Peyer's patch (tissue), 4 donors: Measurements from ENCODE around the gene KDM1B. TPM values are rescaled to one million over a fixed set of nuclear protein-coding genes. Genes with fewer than 3 reads are reported as not detected.

Experiments
- DNase-seq, 3 donors: peaks; one replicate each; pipeline ENCODE4 v3.0.0-alpha.2; 2017 to 2019
- H3K27ac ChIP-seq, 4 donors: fragments of 200-600 bp; sonication (generic); one replicate each; pipeline ENCODE4 v1.5.1; 2016 to 2019
- H3K27me3 ChIP-seq, 2 donors: fragments of 200-600 bp; sonication (generic); one replicate each; pipeline ENCODE4 v1.5.1; 2019
- H3K36me3 ChIP-seq, 3 donors: fragments of 200-600 bp; sonication (generic); one replicate each; pipeline ENCODE4 v1.5.1; 2016 to 2019
- H3K4me1 ChIP-seq, 4 donors: fragments of 200-600 bp; sonication (generic); one replicate each; pipeline ENCODE4 v1.5.1; 2016 to 2019
- H3K4me3 ChIP-seq, 4 donors: fragments of 200-600 bp; sonication (generic); 1 replicate in 3 of 4; 2 replicates in 1 of 4; pipeline ENCODE4 v1.5.1; 2016 to 2019; ENCODE audit warnings: mild to moderate bottlenecking in 1 of 4
- H3K9me3 ChIP-seq, 4 donors: fragments of 200-600 bp; sonication (generic); one replicate each; pipeline ENCODE4 v1.5.1; 2016 to 2019; ENCODE audit warnings: mild to moderate bottlenecking in 1 of 4
- CTCF ChIP-seq, 6 experiments: fragments of 450-650 bp in 4 of 6; fragments of 200-600 bp in 2 of 6; sonication (generic) in 1 of 6; IDR thresholded peaks; one replicate each; pipeline ENCODE4 v1.5.1; 2017 to 2019; ENCODE audit warnings: antibody characterized with exemption in 6 of 6, mild to moderate bottlenecking in 3 of 6, moderate library complexity in 1 of 6
- POLR2A ChIP-seq, 2 donors: fragments of 450-650 bp; IDR thresholded peaks; one replicate each; pipeline ENCODE4 v1.5.1; 2017; ENCODE audit warnings: antibody characterized with exemption in 2 of 2, mild to moderate bottlenecking in 2 of 2, moderate library complexity in 2 of 2
- total RNA-seq, 4 donors: library from RNA; depleted of rRNA; stranded (reverse); fragments of >200 nt; gene quantifications; one replicate each; pipeline ENCODE4 v1.1.0, GENCODE V29; 2016

Gene KDM1B
- total RNA-seq, 4 donors from 2014 or later, result 15.1 to 22.1 (median 19.1) TPM

DNA sequence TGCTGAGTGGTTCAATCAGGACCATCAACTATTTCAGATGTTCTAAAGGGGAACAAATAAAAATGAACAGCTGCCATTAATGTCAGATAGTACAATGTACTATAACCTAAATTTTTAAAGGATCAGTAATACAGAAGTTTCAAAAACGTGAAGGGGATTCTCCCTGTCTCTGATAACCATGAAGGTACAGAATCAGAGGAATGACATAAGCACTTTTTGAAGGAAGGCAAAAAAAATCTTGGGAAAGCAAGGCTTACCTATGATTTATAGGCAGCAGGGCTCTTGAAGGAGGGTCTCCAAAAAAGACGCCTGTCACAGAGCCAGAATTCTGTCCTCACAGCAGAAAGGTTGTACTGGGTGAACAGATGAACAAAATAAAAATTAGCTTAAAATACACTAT lies 89.0 kb downstream of the KDM1B start:
- no peak for TF ChIP-seq CTCF (IDR thresholded peaks at IDR 0.05)
- DNase-seq, result no peak
- H3K4me1 ChIP-seq, result peaks cover 0 to 10% (median 0%) of the 10 kb centered on the region in 4 donors
- H3K27me3 ChIP-seq, result no peaks in the 10 kb centered on the region
- no peak overlapping the region for H3K4me3 ChIP-seq
- H3K27ac ChIP-seq, result no peak overlapping the region
- H3K36me3 ChIP-seq, result peaks cover 0 to 32% (median 0%) of the 10 kb centered on the region in 3 donors
- H3K9me3 ChIP-seq, result no peaks in the 10 kb centered on the region

- peaks cover 0 to 10% (median 0%) of the 10 kb centered on the region in 4 donors for H3K4me1 ChIP-seq
- no peaks in the 10 kb centered on the region for H3K9me3 ChIP-seq
- no peaks in the 10 kb centered on the region for H3K27me3 ChIP-seq
- TF ChIP-seq CTCF (IDR thresholded peaks at IDR 0.05), result no peak
- TF ChIP-seq POLR2A (IDR thresholded peaks at IDR 0.05), result no peak
- H3K27ac ChIP-seq, result no peak overlapping the region
- no peak for DNase-seq
- peaks cover 0 to 38% (median 0%) of the 10 kb centered on the region in 3 donors for H3K36me3 ChIP-seq
- no peak overlapping the region for H3K4me3 ChIP-seq
Measured at GRCh38 chr6:18245079-18245478, 89.9 kb downstream of the KDM1B start.

GRCh38 chr6:18245642-18246041 lies 90.4 kb downstream of the KDM1B start:
- no peak overlapping the region for H3K4me3 ChIP-seq
- peak overlapping the region in 1 of 4 donors; percentile 40 for H3K27ac ChIP-seq
- H3K9me3 ChIP-seq, result no peaks in the 10 kb centered on the region
- H3K27me3 ChIP-seq, result no peaks in the 10 kb centered on the region
- peaks cover 0 to 38% (median 0%) of the 10 kb centered on the region in 3 donors for H3K36me3 ChIP-seq
- peaks cover 0 to 10% (median 0%) of the 10 kb centered on the region in 4 donors for H3K4me1 ChIP-seq
- no peak for TF ChIP-seq CTCF (IDR thresholded peaks at IDR 0.05)
- TF ChIP-seq POLR2A (IDR thresholded peaks at IDR 0.05), result no peak
- DNase-seq, result no peak

GRCh38 chr6:18246205-18246604 lies 91.0 kb downstream of the KDM1B start:
- H3K4me3 ChIP-seq, result no peak overlapping the region
- no peak for DNase-seq
- no peaks in the 10 kb centered on the region for H3K9me3 ChIP-seq
- no peak overlapping the region for H3K27ac ChIP-seq
- TF ChIP-seq CTCF (IDR thresholded peaks at IDR 0.05), result no peak
- TF ChIP-seq POLR2A (IDR thresholded peaks at IDR 0.05), result no peak
- H3K27me3 ChIP-seq, result no peaks in the 10 kb centered on the region
- H3K4me1 ChIP-seq, result peaks cover 0 to 10% (median 0%) of the 10 kb centered on the region in 4 donors
- H3K36me3 ChIP-seq, result peaks cover 0 to 39% (median 0%) of the 10 kb centered on the region in 3 donors

DNA sequence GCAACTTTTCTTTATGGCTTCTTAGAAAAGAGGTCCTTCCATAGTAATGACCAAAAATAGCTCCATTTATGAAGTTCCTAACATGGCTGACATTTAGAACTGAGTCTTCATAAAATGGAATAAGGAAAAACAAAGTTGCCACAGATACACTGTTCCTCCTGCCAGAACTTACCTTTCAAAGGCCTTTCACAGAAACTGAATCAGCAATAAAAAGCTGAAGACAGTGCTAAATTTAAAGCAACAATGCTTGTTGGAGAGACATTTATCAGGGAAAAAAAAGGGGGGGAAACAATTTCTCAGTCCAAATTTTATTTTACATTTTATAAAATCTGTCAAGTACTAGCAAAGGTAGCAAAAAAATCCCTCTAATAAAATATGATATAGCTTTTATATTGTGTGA lies 91.8 kb downstream of the KDM1B start:
- H3K27me3 ChIP-seq, result no peaks in the 10 kb centered on the region
- H3K9me3 ChIP-seq, result no peaks in the 10 kb centered on the region
- H3K4me3 ChIP-seq, result no peak overlapping the region
- DNase-seq, result no peak
- peaks cover 0 to 43% (median 0%) of the 10 kb centered on the region in 3 donors for H3K36me3 ChIP-seq
- H3K4me1 ChIP-seq, result peaks cover 0 to 8% (median 0%) of the 10 kb centered on the region in 4 donors
- TF ChIP-seq CTCF (IDR thresholded peaks at IDR 0.05) (no peak), POLR2A (IDR thresholded peaks at IDR 0.05) (no peak)
- H3K27ac ChIP-seq, result peak overlapping the region in 1 of 4 donors; percentile 28

- H3K36me3 ChIP-seq, result peaks cover 0 to 44% (median 0%) of the 10 kb centered on the region in 3 donors
- no peaks in the 10 kb centered on the region for H3K9me3 ChIP-seq
- peaks cover 0 to 6% (median 0%) of the 10 kb centered on the region in 4 donors for H3K4me1 ChIP-seq
- H3K27me3 ChIP-seq, result no peaks in the 10 kb centered on the region
- DNase-seq, result no peak
- H3K27ac ChIP-seq, result no peak overlapping the region
- H3K4me3 ChIP-seq, result no peak overlapping the region
- no peak for TF ChIP-seq CTCF (IDR thresholded peaks at IDR 0.05)
- TF ChIP-seq POLR2A (IDR thresholded peaks at IDR 0.05), result no peak
Measured at GRCh38 chr6:18248698-18249097, 93.5 kb downstream of the KDM1B start.
